Measurements from ENCODE around the gene BAHD1. TPM values are rescaled to one million over a fixed set of nuclear protein-coding genes. Genes with fewer than 3 reads are reported as not detected.

Gene BAHD1
- total and polyA plus RNA-seq, 5 donors from 2014 or later: 1.3 to 32.9 (median 1.6) TPM

DNA sequence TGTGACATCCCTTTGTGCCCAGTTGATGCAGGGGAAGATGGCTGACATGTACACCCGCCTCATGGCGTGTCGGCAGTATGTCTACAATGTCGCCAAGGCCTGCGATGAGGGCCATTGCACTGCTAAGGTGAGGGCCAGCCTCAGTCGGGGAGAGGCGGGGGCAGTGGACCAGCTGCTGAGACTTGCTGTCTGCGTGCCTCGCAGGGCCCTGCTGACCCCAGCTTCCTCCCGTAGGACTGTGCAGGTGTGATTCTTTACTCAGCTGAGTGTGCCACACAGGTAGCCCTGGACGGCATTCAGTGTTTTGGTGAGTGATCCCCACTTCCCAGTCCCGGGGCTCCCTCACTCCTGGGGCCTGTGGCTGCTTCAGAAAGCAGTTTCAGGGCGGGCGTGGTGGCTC is 24.7 kb upstream of the BAHD1 start:
- no peak overlapping the region for H3K4me3 ChIP-seq (ENCODE audit: low read depth, low read length)
- H3K4me1 ChIP-seq (ENCODE audit: control insufficient read depth, insufficient read depth, low read length, poor library complexity, severe bottlenecking): no peaks in the 10 kb centered on the region
- H3K27me3 Mint-ChIP-seq: no peaks in the 10 kb centered on the region
- H3K36me3 ChIP-seq (ENCODE audit: control insufficient read depth, insufficient read depth, low read length): peaks cover 41% of the 10 kb centered on the region
- no peaks in the 10 kb centered on the region for H3K27me3 ChIP-seq (ENCODE audit: control insufficient read depth, insufficient read depth, low read length)
- DNase-seq (no peak), ATAC-seq (ENCODE audit: low read depth in 2 of 2) (no peak)
- peaks cover 28% of the 10 kb centered on the region for H3K36me3 Mint-ChIP-seq
- no peak overlapping the region for H3K27ac Mint-ChIP-seq
- H3K9me3 ChIP-seq (ENCODE audit: control insufficient read depth in 2 of 2, low read length in 2 of 2): no peaks in the 10 kb centered on the region
- no peak overlapping the region for H3K27ac ChIP-seq (ENCODE audit: insufficient read depth, low read length, poor library complexity, severe bottlenecking)
- peaks cover 0 to under 1% (median 0%) of the 10 kb centered on the region in 4 donors for H3K4me1 Mint-ChIP-seq
- no peak overlapping the region for H3K4me3 Mint-ChIP-seq
- peaks cover 0 to 2% (median 0%) of the 10 kb centered on the region in 7 donors for H3K9me3 Mint-ChIP-seq

DNA sequence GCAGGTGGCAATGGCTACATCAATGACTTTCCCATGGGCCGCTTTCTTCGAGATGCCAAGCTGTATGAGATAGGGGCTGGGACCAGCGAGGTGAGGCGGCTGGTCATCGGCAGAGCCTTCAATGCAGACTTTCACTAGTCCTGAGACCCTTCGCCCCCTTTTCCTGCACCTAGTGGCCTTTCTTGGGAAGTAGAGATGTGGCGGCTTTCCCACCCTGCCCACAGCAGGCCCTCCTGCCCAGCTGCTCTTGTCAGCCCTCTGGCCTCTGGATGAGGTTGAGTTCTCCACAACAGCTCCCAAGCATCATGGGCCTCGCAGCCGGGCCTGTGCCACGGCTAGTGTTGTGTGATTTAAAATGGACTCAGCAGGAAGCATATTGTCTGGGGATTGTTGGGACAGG is 22.6 kb upstream of the BAHD1 start:
- Mint-ChIP-seq H3K4me3 (no peak overlapping the region), H3K36me3 (peaks cover 15% of the 10 kb centered on the region), H3K9me3 (no peaks in the 10 kb centered on the region), H3K4me1 (peaks cover 0 to 2% (median 0%) of the 10 kb centered on the region in 4 donors), H3K27ac (no peak overlapping the region), H3K27me3 (no peaks in the 10 kb centered on the region)
- Histone ChIP-seq H3K4me1 (ENCODE audit: control insufficient read depth, insufficient read depth, low read length, poor library complexity, severe bottlenecking) (peaks cover 5% of the 10 kb centered on the region), H3K27me3 (ENCODE audit: control insufficient read depth, insufficient read depth, low read length) (no peaks in the 10 kb centered on the region), H3K9me3 (ENCODE audit: control insufficient read depth in 2 of 2, low read length in 2 of 2) (no peaks in the 10 kb centered on the region), H3K4me3 (ENCODE audit: low read depth, low read length) (no peak overlapping the region), H3K36me3 (ENCODE audit: control insufficient read depth, insufficient read depth, low read length) (peaks cover 27% of the 10 kb centered on the region), H3K27ac (ENCODE audit: insufficient read depth, low read length, poor library complexity, severe bottlenecking) (no peak overlapping the region)
- no peak for DNase-seq
- no peak for ATAC-seq (ENCODE audit: low read depth in 2 of 2)

DNA sequence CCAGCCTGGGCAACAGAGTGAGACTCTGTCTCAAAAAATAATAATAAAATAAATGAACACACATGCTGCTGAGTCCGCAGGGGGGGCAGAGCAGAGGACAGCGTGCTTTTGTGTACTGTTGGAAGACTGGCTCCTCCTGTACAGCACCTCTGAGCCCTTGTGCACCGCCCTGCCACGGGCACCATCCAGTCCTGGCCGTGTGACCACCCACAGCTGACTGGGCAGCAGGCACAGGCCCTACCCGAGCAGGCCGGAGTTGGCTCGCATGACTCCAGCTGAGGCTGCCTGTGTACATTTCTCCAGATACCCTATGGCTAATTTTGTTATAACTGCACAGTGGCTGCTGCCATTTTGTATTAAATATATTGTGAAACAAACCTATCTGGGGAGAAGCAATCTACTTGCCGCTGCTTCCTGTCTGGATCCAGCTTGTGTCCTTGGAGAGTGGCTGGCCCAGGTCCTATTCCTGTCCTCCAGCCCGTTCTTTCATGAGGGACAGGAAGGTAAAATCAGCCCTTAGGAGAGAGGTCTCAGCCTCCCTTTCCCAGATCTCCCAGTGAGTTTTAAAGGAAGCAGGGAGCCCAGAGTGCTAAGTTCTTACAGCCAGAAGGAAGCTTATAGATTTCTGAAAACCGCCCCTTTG is 20.6 kb upstream of the BAHD1 start:
- Histone ChIP-seq H3K27ac (ENCODE audit: insufficient read depth, low read length, poor library complexity, severe bottlenecking) (no peak overlapping the region), H3K36me3 (ENCODE audit: control insufficient read depth, insufficient read depth, low read length) (peaks cover 14% of the 10 kb centered on the region), H3K4me3 (ENCODE audit: low read depth, low read length) (no peak overlapping the region), H3K27me3 (ENCODE audit: control insufficient read depth, insufficient read depth, low read length) (no peaks in the 10 kb centered on the region), H3K9me3 (ENCODE audit: control insufficient read depth in 2 of 2, low read length in 2 of 2) (no peaks in the 10 kb centered on the region), H3K4me1 (ENCODE audit: control insufficient read depth, insufficient read depth, low read length, poor library complexity, severe bottlenecking) (peaks cover 5% of the 10 kb centered on the region)
- peaks cover 0 to 2% (median 0%) of the 10 kb centered on the region in 4 donors for H3K4me1 Mint-ChIP-seq
- H3K9me3 Mint-ChIP-seq: no peaks in the 10 kb centered on the region
- no peaks in the 10 kb centered on the region for H3K27me3 Mint-ChIP-seq
- no peak overlapping the region for H3K4me3 Mint-ChIP-seq
- H3K36me3 Mint-ChIP-seq: peaks cover 4% of the 10 kb centered on the region
- no peak overlapping the region for H3K27ac Mint-ChIP-seq
- ATAC-seq (ENCODE audit: low read depth in 2 of 2): no peak
- no peak for DNase-seq

DNA sequence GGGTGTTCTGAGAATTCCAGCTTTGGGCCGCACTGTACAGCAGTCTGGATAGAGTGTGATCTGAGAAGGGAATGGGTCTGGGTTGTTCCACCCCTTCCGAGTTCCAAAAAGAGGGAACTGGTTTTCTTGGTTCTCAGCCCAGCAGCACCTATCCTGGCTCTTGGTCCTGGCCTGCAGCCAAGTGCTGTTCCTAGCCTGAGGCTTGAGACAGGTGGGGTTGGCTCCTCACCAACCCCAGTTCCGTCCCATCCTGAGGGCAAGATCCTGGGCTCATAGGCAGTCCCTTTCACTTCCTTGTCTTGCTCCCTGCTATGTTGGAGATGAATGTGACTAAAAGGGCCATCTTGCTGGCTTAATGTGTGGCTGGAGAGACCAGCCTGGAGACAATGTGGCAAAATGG is 20.0 kb upstream of the BAHD1 start:
- H3K4me3 Mint-ChIP-seq: no peak overlapping the region
- no peaks in the 10 kb centered on the region for H3K27me3 ChIP-seq (ENCODE audit: control insufficient read depth, insufficient read depth, low read length)
- H3K4me1 Mint-ChIP-seq: peaks cover 0 to 2% (median 0%) of the 10 kb centered on the region in 4 donors
- peaks cover 8% of the 10 kb centered on the region for H3K36me3 ChIP-seq (ENCODE audit: control insufficient read depth, insufficient read depth, low read length)
- ATAC-seq (ENCODE audit: low read depth in 2 of 2): no peak
- H3K27me3 Mint-ChIP-seq: no peaks in the 10 kb centered on the region
- H3K9me3 Mint-ChIP-seq: no peaks in the 10 kb centered on the region
- no peaks in the 10 kb centered on the region for H3K9me3 ChIP-seq (ENCODE audit: control insufficient read depth in 2 of 2, low read length in 2 of 2)
- peaks cover 5% of the 10 kb centered on the region for H3K4me1 ChIP-seq (ENCODE audit: control insufficient read depth, insufficient read depth, low read length, poor library complexity, severe bottlenecking)
- H3K36me3 Mint-ChIP-seq: no peaks in the 10 kb centered on the region
- H3K27ac Mint-ChIP-seq: no peak overlapping the region
- no peak overlapping the region for H3K4me3 ChIP-seq (ENCODE audit: low read depth, low read length)
- DNase-seq: no peak
- H3K27ac ChIP-seq (ENCODE audit: insufficient read depth, low read length, poor library complexity, severe bottlenecking): no peak overlapping the region

DNA sequence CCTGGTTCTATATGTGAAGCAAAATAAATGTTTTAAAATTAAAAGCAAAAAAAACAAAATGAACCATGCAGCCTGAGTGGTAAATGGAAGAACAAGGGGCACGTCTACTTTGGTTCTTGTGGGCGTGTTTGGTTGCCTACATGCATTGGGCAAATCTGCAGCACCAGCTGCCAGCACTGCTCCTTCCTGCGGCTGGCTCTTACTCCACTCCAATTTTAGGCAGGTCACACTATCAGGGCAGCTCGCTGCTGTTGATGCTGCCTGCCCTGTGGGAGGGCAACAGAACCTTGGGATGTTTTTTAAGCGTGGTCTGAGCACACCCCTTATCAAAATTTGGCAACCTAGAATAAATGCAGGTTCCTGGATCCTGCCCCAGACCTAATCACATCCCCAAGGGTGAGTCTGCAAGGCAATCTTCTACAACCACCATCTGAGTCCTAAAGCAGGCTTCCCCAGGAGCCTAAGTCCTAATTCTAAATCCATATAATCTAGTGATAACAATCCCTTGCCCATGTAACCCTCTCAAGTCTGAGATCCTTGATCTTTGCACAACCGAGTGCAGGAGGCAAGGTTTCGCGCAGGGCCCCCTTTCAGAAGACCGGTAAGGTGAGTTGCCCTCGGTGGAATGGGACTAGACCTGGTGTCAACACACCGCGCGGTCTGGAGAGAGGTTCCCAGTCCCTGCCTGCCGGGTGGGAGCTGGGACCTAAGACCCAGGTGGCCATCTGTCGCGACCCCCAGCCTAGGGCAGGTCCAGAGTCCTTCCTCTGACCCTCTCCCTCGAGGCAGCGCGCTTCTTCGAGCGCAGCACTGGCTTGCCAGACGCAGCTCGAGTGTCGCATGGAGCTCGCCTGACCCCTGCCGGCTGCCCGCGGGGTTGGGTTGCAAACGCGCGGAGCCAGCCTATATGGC is 19.3 kb upstream of the BAHD1 start:
- H3K4me1 Mint-ChIP-seq: peaks cover 0 to 2% (median 0%) of the 10 kb centered on the region in 4 donors

DNA sequence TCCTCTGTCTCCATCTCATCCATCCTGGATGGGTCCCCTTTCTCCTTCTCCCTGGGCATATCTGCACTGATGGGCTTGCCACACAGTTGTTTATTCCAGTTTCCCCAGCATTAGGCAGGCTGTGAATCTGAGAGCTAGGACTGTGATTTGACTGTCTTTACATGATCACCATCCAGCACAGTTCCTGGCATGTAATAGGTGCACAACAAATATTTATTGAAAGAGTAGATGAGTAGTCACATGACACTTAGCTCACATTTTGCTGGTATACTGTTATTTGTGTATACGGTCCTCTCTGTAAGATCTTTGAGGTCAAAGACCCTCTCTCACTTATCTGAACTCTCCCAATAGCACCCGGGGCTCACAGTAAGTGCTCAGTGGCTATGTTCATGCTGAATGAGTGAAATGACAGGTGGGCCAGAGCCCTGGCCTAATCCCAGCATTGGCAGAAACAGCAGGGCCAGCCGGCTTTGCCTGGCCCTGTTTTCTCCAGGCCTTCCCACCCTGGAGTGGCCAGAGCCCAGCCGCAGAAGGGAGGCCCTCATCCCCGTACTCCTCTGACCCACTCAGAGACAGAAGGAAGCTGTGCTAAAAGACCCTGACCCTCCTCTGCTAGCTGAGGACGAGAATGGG is 16.2 kb upstream of the BAHD1 start:
- ATAC-seq (ENCODE audit: low read depth in 2 of 2): no peak
- Mint-ChIP-seq H3K27ac (no peak overlapping the region), H3K36me3 (no peaks in the 10 kb centered on the region)

More for the DNA sequence above, 19.3 kb upstream of the BAHD1 start:
- Mint-ChIP-seq H3K36me3 (no peaks in the 10 kb centered on the region), H3K9me3 (no peaks in the 10 kb centered on the region), H3K4me3 (peak overlapping the region in 1 of 4 donors; percentile 21), H3K27ac (no peak overlapping the region), H3K27me3 (no peaks in the 10 kb centered on the region)
- Histone ChIP-seq H3K27ac (ENCODE audit: insufficient read depth, low read length, poor library complexity, severe bottlenecking) (no peak overlapping the region), H3K27me3 (ENCODE audit: control insufficient read depth, insufficient read depth, low read length) (no peaks in the 10 kb centered on the region), H3K36me3 (ENCODE audit: control insufficient read depth, insufficient read depth, low read length) (peaks cover 3% of the 10 kb centered on the region), H3K4me1 (ENCODE audit: control insufficient read depth, insufficient read depth, low read length, poor library complexity, severe bottlenecking) (peaks cover 5% of the 10 kb centered on the region), H3K9me3 (ENCODE audit: control insufficient read depth in 2 of 2, low read length in 2 of 2) (no peaks in the 10 kb centered on the region), H3K4me3 (ENCODE audit: low read depth, low read length) (no peak overlapping the region)
- ATAC-seq (ENCODE audit: low read depth in 2 of 2) (peak; percentile 90 to 93), DNase-seq (peak; percentile 67 to 78 (median 75))

DNA sequence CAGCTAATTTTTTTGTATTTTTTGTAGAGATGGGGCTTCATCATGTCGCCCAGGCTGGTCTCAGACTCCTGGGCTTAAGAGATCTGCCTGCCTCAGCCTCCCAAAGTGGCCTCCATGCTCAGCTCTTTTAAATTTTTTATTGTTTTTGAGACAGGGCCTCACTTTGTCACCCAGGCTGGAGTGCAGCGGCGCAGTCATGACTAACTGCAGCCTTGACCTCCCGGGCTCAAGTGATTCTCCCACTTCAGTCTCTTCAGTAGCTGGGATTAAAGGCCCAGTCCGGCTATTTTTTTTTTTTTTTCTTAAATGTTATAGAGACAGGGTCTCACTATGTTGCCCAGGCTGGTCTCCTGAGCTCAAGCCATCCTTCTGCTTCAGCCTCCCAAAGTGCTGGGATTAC is 15.1 kb upstream of the BAHD1 start:
- H3K36me3 Mint-ChIP-seq: no peaks in the 10 kb centered on the region
- ATAC-seq (ENCODE audit: low read depth in 2 of 2): no peak
- Histone ChIP-seq H3K36me3 (ENCODE audit: control insufficient read depth, insufficient read depth, low read length) (no peaks in the 10 kb centered on the region), H3K27ac (ENCODE audit: insufficient read depth, low read length, poor library complexity, severe bottlenecking) (no peak overlapping the region), H3K27me3 (ENCODE audit: control insufficient read depth, insufficient read depth, low read length) (no peaks in the 10 kb centered on the region), H3K9me3 (ENCODE audit: control insufficient read depth in 2 of 2, low read length in 2 of 2) (no peaks in the 10 kb centered on the region), H3K4me1 (ENCODE audit: control insufficient read depth, insufficient read depth, low read length, poor library complexity, severe bottlenecking) (peaks cover 5% of the 10 kb centered on the region), H3K4me3 (ENCODE audit: low read depth, low read length) (no peak overlapping the region)
- no peak for DNase-seq
- peaks cover 0 to 2% (median 0%) of the 10 kb centered on the region in 4 donors for H3K4me1 Mint-ChIP-seq
- H3K9me3 Mint-ChIP-seq: no peaks in the 10 kb centered on the region
- H3K4me3 Mint-ChIP-seq: no peak overlapping the region
- no peak overlapping the region for H3K27ac Mint-ChIP-seq
- no peaks in the 10 kb centered on the region for H3K27me3 Mint-ChIP-seq

More for the DNA sequence above, 16.2 kb upstream of the BAHD1 start:
- peaks cover 0 to 2% (median 0%) of the 10 kb centered on the region in 4 donors for H3K4me1 Mint-ChIP-seq
- Histone ChIP-seq H3K9me3 (ENCODE audit: control insufficient read depth in 2 of 2, low read length in 2 of 2) (no peaks in the 10 kb centered on the region), H3K36me3 (ENCODE audit: control insufficient read depth, insufficient read depth, low read length) (no peaks in the 10 kb centered on the region), H3K27me3 (ENCODE audit: control insufficient read depth, insufficient read depth, low read length) (no peaks in the 10 kb centered on the region), H3K27ac (ENCODE audit: insufficient read depth, low read length, poor library complexity, severe bottlenecking) (no peak overlapping the region), H3K4me1 (ENCODE audit: control insufficient read depth, insufficient read depth, low read length, poor library complexity, severe bottlenecking) (peaks cover 5% of the 10 kb centered on the region), H3K4me3 (ENCODE audit: low read depth, low read length) (no peak overlapping the region)
- H3K27me3 Mint-ChIP-seq: no peaks in the 10 kb centered on the region
- no peak overlapping the region for H3K4me3 Mint-ChIP-seq
- no peak for DNase-seq
- H3K9me3 Mint-ChIP-seq: no peaks in the 10 kb centered on the region

Data from CD4-positive, CD25-positive, alpha-beta regulatory T cell (primary cell).